Activated naive CD4-positive, alpha-beta T cell treated with anti-CD3 and anti-CD28 coated beads, Interleukin-2, amount 10 ng/mL, durations not matched to agents 7 days and 5 days (primary cell): ENCODE measurements around the gene KCNMA1.

Experiments
- CTCF ChIA-PET: fragments of 350-600 bp; sonication (Branson Sonifier 250); formaldehyde crosslinking; loops from one replicate; lab custom pipeline; 2021; ENCODE audit warnings: antibody characterized with exemption; lab: Charles Lee
- DNase-seq: peaks from one replicate; pipeline ENCODE4 v3.0.0-alpha.2; 2020
- H3K27ac Mint-ChIP-seq: one replicate; pipeline ENCODE4 v1.8.0; 2021; ENCODE audit warnings: mild to moderate bottlenecking, moderate library complexity, mixed read lengths
- H3K27me3 Mint-ChIP-seq: one replicate; pipeline ENCODE4 v1.8.0; 2021; ENCODE audit warnings: mild to moderate bottlenecking, mixed read lengths
- H3K36me3 Mint-ChIP-seq: one replicate; pipeline ENCODE4 v1.8.0; 2021; ENCODE audit warnings: mixed read lengths
- H3K4me1 Mint-ChIP-seq: one replicate; pipeline ENCODE4 v1.8.0; 2021; ENCODE audit warnings: mixed read lengths
- H3K4me3 Mint-ChIP-seq: one replicate; pipeline ENCODE4 v1.8.0; 2021; ENCODE audit warnings: mild to moderate bottlenecking, moderate library complexity, mixed read lengths
- H3K9me3 Mint-ChIP-seq: one replicate; pipeline ENCODE4 v1.8.0; 2021; ENCODE audit warnings: mixed read lengths

Gene KCNMA1

DNA sequence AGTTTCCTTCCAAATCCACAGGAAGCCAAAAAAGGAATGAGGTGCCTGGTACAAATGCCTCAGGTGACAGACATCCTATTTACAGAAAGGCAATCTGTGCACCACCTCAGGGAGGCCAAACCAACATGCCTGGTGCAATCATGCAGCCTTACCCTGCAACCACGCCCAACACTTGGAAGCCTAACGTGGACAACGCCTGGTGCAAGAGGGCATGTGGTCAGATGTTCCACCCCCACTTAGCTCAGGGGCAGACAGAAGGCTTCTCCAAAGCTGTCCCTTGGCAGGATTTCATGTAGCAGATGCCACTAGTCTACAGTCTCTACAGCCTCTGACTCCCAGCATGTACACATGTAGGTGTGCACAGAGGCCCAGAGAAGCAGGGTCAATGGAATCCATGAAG lies 89.5 kb downstream of the KCNMA1 start:
- Mint-ChIP-seq H3K9me3 (no peaks in the 10 kb centered on the region), H3K27me3 (no peaks in the 10 kb centered on the region), H3K4me3 (no peak overlapping the region), H3K36me3 (no peaks in the 10 kb centered on the region), H3K4me1 (no peaks in the 10 kb centered on the region), H3K27ac (no peak overlapping the region)
- DNase-seq: no peak
- CTCF ChIA-PET: no interaction called here

DNA sequence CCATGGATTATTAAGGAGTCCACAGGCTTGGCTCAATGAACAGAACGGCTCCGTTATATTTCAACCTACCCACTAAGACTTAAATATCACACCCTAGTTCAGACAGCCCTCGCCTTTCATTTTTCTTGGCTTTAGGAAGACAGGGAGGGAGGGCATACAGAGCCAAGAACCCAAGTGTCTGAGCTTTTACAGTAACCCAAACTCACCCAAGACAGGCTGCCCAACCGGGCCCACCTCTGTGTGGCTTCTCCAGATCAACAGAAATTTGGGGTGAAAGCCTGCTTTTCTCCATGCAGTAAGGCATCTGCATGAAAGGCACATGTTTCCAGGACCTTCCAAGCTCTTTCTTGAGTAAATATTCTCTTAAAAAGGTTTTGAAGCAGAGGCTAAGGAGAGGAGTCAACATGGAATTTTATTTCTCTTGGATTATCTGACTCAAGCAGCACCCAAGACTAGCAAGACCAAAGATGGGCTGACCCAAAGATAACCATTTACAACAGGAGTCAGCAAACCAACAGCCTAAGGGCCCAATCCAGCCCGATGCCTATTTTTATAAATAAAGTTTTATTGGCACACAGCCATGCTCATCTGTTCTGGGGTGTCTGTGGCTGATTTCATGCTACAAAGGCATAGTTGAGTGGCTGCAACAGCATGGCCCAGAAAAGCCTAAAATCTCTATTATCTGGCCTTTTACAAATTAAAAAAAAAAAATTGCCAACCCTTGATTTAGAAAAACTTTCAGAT lies 90.1 kb downstream of the KCNMA1 start:
- CTCF ChIA-PET: no interaction called here
- no peak for DNase-seq
- no peaks in the 10 kb centered on the region for H3K4me1 Mint-ChIP-seq
- no peaks in the 10 kb centered on the region for H3K36me3 Mint-ChIP-seq
- no peaks in the 10 kb centered on the region for H3K27me3 Mint-ChIP-seq
- no peak overlapping the region for H3K27ac Mint-ChIP-seq
- no peaks in the 10 kb centered on the region for H3K9me3 Mint-ChIP-seq
- H3K4me3 Mint-ChIP-seq: no peak overlapping the region

DNA sequence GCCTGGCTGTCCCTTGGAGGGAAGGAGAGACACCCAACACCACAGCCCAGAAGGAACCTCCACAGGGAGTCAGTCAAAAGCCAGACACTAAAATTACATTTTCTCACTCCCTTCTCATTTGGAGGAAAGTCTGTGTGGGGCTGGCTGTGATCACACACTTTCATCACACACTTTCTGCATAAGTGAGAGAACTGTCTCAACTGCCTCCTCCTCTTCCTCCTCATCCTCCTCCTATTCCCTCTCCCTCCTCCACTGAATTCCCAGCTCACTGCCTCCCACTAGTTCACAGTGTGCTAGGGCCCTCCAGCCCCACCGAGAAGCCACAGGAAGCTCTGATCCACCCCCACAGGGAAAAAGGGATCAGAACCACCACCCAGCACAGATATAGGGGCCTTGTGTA lies 91.6 kb downstream of the KCNMA1 start:
- no peaks in the 10 kb centered on the region for H3K9me3 Mint-ChIP-seq
- H3K27ac Mint-ChIP-seq: no peak overlapping the region
- H3K4me1 Mint-ChIP-seq: no peaks in the 10 kb centered on the region
- H3K27me3 Mint-ChIP-seq: no peaks in the 10 kb centered on the region
- H3K4me3 Mint-ChIP-seq: no peak overlapping the region
- no peak for DNase-seq
- no peaks in the 10 kb centered on the region for H3K36me3 Mint-ChIP-seq
- CTCF ChIA-PET: no interaction called here

DNA sequence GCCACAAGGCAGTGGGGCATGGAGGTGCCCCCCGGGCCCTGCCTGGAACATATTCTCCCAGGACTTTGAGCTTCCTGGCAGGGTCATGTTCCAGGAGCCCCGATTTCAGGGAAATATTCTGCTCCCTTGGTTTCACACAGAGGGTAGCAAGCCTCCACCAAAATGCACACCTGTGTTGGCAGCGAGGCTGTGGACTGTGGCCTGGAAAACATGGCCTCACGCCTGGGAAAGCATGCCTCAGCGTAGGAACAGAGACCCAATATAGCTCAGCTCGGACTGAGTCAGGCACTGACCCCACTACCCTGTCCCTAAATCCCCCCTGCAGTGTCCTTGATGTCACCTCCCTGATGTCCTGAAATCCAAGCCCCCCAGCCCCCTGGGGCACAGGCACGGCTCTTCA lies 92.0 kb downstream of the KCNMA1 start:
- no peak overlapping the region for H3K4me3 Mint-ChIP-seq
- no peaks in the 10 kb centered on the region for H3K36me3 Mint-ChIP-seq
- CTCF ChIA-PET: no interaction called here
- no peaks in the 10 kb centered on the region for H3K4me1 Mint-ChIP-seq
- H3K27ac Mint-ChIP-seq: no peak overlapping the region
- DNase-seq: no peak
- no peaks in the 10 kb centered on the region for H3K9me3 Mint-ChIP-seq
- no peaks in the 10 kb centered on the region for H3K27me3 Mint-ChIP-seq

DNA sequence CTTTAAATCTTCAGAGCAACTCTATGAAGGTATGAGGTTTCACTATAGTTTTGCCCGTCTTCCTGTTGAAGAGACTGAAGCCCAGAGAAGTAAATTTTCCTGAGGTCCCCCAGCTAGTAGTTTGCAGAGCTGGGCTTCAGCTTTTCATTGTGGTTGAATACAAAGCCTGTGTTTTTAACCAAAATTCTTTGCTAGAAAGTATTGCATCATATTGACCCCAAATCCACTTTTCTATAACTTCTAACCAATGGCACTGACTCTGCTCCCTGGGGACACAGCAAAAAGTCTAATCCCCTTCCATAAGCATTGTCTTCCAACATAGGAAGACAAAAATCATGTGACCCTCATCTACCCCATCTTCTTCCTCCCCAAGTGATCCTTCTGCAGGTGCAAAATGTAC lies 93.0 kb downstream of the KCNMA1 start:
- Mint-ChIP-seq H3K4me3 (no peak overlapping the region), H3K27me3 (no peaks in the 10 kb centered on the region), H3K9me3 (no peaks in the 10 kb centered on the region), H3K4me1 (no peaks in the 10 kb centered on the region), H3K36me3 (no peaks in the 10 kb centered on the region), H3K27ac (no peak overlapping the region)
- CTCF ChIA-PET: no interaction called here
- no peak for DNase-seq

DNA sequence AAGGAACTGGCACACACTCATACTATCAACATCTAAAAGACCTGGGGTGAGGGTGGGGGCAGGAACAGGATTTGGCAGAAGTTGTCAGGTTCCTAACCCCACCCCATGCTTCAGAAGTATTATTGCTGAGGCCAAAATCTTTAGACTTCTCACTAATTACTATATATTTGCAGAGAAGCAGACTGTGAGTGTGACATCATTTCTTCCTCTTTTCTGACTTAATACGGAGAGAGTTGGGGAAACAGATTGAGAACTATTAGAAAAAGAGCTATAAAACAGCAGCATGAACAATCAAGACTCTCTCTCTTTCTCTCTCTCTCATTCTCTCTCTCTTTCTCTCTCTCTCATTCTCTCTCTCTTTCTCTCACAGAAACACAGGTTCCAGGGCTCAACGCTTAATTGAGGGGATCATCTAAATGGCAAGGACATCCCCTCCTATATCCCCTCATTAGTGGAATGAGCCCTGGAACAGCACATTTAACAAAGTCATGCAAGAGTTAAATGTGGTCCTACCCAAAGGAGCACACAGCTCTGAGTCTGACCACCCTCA lies 94.8 kb downstream of the KCNMA1 start:
- Mint-ChIP-seq H3K4me1 (no peaks in the 10 kb centered on the region), H3K27me3 (no peaks in the 10 kb centered on the region), H3K27ac (no peak overlapping the region), H3K9me3 (no peaks in the 10 kb centered on the region), H3K4me3 (no peak overlapping the region), H3K36me3 (no peaks in the 10 kb centered on the region)
- CTCF ChIA-PET: no interaction called here
- DNase-seq: no peak

DNA sequence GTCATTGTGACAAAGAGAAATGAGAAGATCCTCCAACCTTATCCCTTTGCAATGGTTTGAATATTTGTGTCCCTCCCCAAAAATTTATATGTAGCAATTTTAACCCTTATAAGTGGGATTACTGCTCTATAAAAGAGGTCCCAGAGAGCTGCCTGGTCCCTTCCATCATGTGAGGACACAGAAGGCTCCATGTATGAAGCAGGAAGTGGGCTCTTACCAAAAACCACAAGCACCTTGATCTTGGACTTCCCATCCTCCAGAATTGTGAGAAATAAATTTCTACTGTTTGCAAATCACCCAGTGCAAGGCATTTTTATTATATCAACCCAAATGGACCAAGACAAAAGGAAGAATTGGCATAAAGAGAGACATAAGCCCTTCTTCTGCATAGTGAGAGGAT lies 95.7 kb downstream of the KCNMA1 start:
- Mint-ChIP-seq H3K4me3 (no peak overlapping the region), H3K4me1 (no peaks in the 10 kb centered on the region), H3K27me3 (no peaks in the 10 kb centered on the region), H3K36me3 (no peaks in the 10 kb centered on the region), H3K27ac (no peak overlapping the region), H3K9me3 (no peaks in the 10 kb centered on the region)
- DNase-seq: no peak
- CTCF ChIA-PET: no interaction called here

DNA sequence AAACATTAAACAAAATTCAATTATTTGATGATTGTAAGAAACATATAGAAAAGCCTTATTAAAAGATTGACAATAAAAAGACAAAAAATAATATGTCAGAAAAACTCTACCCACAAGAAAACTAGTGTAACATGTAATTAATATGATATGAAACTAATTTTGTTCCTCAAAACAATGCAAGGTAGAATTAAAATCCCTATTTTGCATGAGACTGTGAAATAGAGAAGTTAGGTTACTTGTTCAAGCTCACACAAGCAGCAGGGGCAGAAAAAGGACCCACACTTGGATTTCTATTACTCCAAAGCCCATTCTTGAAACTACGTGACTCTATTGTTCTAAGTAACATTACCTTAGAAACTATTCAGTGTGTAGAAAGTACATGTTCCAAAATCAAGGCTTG lies 96.4 kb downstream of the KCNMA1 start:
- no peak for DNase-seq
- no peaks in the 10 kb centered on the region for H3K27me3 Mint-ChIP-seq
- H3K4me3 Mint-ChIP-seq: no peak overlapping the region
- no peak overlapping the region for H3K27ac Mint-ChIP-seq
- no peaks in the 10 kb centered on the region for H3K4me1 Mint-ChIP-seq
- H3K9me3 Mint-ChIP-seq: no peaks in the 10 kb centered on the region
- H3K36me3 Mint-ChIP-seq: no peaks in the 10 kb centered on the region
- CTCF ChIA-PET: no interaction called here

DNA sequence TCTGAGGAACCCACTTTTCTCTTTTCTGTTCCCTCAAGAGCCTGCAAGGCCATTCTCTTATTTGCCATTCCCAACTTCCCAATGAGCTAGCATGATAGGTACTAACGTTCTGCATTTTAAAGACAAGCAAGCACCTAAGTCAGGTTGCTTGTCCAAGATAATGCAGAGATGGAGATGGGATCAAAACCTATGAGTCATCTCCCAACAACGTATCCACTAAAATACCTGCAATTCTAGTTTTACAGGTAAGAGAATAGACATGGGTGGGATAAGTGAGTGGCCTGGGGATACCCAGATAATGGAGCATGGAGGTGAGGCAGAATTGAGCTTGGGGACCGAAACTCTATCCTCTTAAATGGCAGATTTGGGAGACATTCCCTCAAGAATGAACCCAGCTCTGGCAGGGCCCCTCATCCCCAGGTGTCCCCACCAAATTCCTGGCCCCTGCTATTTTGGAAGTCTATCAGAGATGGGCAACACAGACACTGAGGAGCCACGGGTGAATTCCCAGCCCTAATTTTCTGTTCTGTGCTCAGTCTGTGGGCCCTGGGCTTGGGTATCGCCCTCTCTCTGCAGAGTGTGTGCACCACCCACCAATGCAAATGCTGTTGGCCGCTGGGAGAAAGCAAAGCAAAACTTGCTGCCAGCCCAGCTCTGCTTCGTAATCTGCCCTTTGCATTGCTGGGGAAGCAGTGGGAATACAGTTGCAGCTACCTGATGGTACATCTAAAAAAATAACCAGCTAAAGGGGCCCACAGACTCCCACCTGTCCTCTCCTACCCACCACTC lies 98.3 kb downstream of the KCNMA1 start:
- no peak for DNase-seq
- Mint-ChIP-seq H3K4me3 (no peak overlapping the region), H3K27me3 (no peaks in the 10 kb centered on the region), H3K36me3 (no peaks in the 10 kb centered on the region), H3K27ac (no peak overlapping the region), H3K9me3 (no peaks in the 10 kb centered on the region), H3K4me1 (no peaks in the 10 kb centered on the region)
- CTCF ChIA-PET: no interaction called here

DNA sequence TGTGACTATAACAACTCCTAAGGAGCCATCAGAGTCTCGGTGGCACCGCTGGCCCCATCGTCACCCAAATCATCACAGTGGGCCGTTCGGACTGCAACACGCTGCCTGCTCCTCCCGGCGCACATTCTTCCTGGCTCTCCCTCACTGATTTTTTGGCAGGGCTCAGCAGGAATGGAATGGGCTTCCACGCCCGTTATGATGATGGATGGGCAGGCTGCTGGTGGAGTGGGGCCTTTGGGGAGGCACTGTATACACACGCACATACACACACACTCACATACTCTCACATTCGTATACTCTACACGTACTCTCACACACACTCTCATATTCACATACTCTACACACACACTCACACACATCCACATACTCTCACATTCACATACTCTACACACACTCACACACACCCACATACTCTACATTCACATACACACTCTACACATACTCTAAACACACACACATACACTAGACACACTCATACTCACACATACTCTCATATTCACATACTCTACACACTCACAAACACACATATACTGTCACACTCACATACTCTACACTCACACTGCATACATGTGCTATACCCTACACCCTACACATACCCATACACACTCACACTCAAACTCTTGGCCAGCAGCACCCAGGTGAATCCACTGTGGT lies 99.8 kb downstream of the KCNMA1 start:
- CTCF ChIA-PET: no interaction called here
- Mint-ChIP-seq H3K4me3 (no peak overlapping the region), H3K4me1 (no peaks in the 10 kb centered on the region), H3K27ac (no peak overlapping the region), H3K36me3 (no peaks in the 10 kb centered on the region), H3K9me3 (no peaks in the 10 kb centered on the region), H3K27me3 (no peaks in the 10 kb centered on the region)
- DNase-seq: no peak

DNA sequence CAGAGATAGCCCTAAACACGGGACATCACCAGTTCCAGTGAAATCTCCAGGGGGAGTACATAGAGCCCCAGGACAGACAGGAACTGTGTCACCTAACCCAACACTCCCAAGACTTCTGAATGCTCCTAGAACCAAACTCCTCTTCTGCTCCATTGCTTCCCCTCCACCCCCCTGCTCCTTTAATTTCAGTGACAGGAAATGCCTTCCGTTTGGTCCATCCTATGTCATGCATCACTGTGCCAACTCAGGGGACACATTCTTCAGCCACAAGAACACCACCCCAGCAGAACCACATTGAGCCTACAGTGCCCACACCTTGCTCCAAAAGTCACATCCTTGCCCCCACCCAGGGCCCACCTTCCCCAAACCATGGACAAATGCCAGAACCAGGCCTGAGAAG lies 100.5 kb downstream of the KCNMA1 start:
- Mint-ChIP-seq H3K4me1 (no peaks in the 10 kb centered on the region), H3K9me3 (no peaks in the 10 kb centered on the region), H3K36me3 (no peaks in the 10 kb centered on the region), H3K27ac (no peak overlapping the region), H3K4me3 (no peak overlapping the region), H3K27me3 (no peaks in the 10 kb centered on the region)
- no peak for DNase-seq
- CTCF ChIA-PET: no interaction called here

DNA sequence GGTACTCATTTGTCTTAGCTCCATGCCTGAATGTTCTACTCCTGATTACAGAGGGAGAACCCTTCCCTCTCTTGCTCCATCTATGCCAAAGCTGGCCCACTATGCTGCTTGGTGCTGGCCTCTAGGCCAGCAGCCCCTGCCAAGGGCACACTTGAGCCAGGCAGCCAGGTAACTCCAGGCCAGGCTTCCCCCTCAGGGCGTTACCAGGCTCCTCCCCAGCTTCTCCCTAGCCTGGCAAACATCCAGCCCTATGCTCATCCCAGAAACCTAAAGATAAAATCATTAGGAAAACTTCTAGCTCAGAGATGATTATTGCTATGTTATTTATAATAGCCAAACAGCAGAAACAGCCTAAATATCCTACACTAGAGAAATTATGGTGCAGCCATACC lies 103.7 kb downstream of the KCNMA1 start:
- H3K27ac Mint-ChIP-seq: no peak overlapping the region
- no peaks in the 10 kb centered on the region for H3K27me3 Mint-ChIP-seq
- CTCF ChIA-PET: no interaction called here
- no peaks in the 10 kb centered on the region for H3K4me1 Mint-ChIP-seq
- H3K4me3 Mint-ChIP-seq: no peak overlapping the region
- H3K9me3 Mint-ChIP-seq: no peaks in the 10 kb centered on the region
- H3K36me3 Mint-ChIP-seq: no peaks in the 10 kb centered on the region
- no peak for DNase-seq

DNA sequence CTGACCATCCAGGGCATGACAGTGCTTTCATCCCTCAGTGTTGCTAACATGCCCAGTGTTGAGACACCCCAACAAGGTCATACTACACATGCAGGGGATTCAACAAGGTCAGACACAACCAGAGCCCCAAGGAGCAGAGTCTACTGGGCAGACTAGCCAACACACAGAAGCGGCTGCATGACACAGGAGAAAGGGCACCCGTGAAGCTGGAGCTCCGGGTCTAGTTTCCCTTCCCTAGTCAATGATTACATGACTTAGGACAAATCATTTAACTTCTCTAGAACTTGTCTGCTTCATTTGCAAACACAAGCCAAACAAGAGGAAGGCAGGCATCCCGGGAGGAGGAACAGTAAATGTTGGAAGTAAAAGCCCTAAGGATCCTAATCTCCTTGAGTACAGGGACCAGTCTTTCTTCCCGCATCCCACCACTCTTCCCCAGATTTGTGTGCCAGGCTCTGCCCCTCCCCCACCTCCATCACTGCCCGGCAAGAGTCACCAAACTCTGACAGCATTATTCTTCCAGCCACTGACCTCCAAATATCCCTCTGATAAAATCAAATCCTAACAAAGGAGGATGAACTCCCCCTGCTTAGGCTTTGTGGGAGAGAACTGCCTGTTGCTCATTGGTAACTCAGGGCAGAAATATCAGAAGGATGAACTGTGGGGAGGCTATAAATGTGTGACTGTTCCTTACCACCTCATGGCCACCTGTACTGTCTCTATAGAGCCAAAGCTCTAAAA lies 104.3 kb downstream of the KCNMA1 start:
- H3K27me3 Mint-ChIP-seq: no peaks in the 10 kb centered on the region
- H3K4me3 Mint-ChIP-seq: no peak overlapping the region
- DNase-seq: no peak
- no peaks in the 10 kb centered on the region for H3K36me3 Mint-ChIP-seq
- CTCF ChIA-PET: no interaction called here
- H3K4me1 Mint-ChIP-seq: no peaks in the 10 kb centered on the region
- H3K9me3 Mint-ChIP-seq: no peaks in the 10 kb centered on the region
- H3K27ac Mint-ChIP-seq: no peak overlapping the region

DNA sequence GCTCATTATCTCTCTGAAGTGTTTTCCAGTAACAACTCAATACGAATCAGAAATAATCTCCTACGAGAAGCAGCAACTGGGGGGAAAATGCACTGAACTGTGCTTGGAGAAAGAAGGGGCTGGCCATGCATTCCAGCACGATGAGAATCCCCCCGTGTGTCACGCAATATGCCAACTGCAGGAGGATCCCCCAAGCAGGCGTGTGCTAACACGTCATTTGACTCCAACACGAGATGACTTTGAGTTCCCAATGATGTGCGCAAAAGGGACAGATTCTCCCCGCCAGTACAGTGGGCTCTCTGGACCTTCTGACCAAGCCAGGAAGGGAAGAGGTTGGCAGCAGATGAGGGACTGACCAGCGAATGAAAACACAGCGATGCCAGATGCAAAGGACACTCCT lies 105.5 kb downstream of the KCNMA1 start:
- Mint-ChIP-seq H3K36me3 (no peaks in the 10 kb centered on the region), H3K27ac (no peak overlapping the region), H3K27me3 (no peaks in the 10 kb centered on the region), H3K4me1 (no peaks in the 10 kb centered on the region), H3K4me3 (no peak overlapping the region), H3K9me3 (no peaks in the 10 kb centered on the region)
- CTCF ChIA-PET: no interaction called here
- DNase-seq: no peak
